Inferior parietal cortex (tissue), 1 donor: ENCODE data around the gene ABHD14A.
A peak's percentile ranks its signal among the peaks of the same experiment; 100 is the strongest.
"Not testable (repeated sequence)": the region's sequence is repeated elsewhere in the genome, so short reads cannot be mapped to it uniquely, and the experiment has no call there.

Experiments used
- DNase-seq: peaks from one replicate; pipeline ENCODE4 v3.0.0-alpha.2; 2016; ENCODE audit errors: extremely low spot score

The ABHD14A gene

GRCh38 chr3:51974277-51974962 lies 444 bp upstream of the ABHD14A start:
- DNase-seq, result no peak

GRCh38 chr3:51975852-51976549 lies 1.1 kb downstream of the ABHD14A start:
- peak; percentile 82 for DNase-seq

GRCh38 chr3:51977446-51978142 lies 2.7 kb downstream of the ABHD14A start:
- DNase-seq, result no peak

GRCh38 chr3:51978143-51978502 lies 3.3 kb downstream of the ABHD14A start:
- DNase-seq, result no peak

- DNase-seq, result no peak
Observed at GRCh38 chr3:51980253-51980652, 5.4 kb downstream of the ABHD14A start.

GRCh38 chr3:51982352-51982837 lies 7.5 kb downstream of the ABHD14A start:
- DNase-seq, result no peak

- DNase-seq, result peak; percentile 70
Observed at GRCh38 chr3:51982838-51983577, 8.1 kb downstream of the ABHD14A start, which contains the start of gene ACY1. TSS of gene ACY1 (plus strand) at chr3:51983535. CDS start at chr3:51984065, 530 bp downstream.

GRCh38 chr3:51983578-51984268 lies 8.9 kb downstream of the ABHD14A start:
- DNase-seq, result no peak

GRCh38 chr3:51984269-51984647 lies 9.4 kb downstream of the ABHD14A start:
- DNase-seq, result no peak

GRCh38 chr3:51985063-51985462 lies 10.2 kb downstream of the ABHD14A start:
- no peak for DNase-seq

GRCh38 chr3:51986010-51986947 lies 11.4 kb downstream of the ABHD14A start:
- no peak for DNase-seq

- no peak for DNase-seq
Observed at GRCh38 chr3:51987568-51987967, 12.7 kb downstream of the ABHD14A start.

GRCh38 chr3:51988286-51989146 lies 13.7 kb downstream of the ABHD14A start:
- DNase-seq, result no peak

- not testable (repeated sequence) for DNase-seq
Observed at GRCh38 chr3:51990501-51990971, 15.7 kb downstream of the ABHD14A start.

- no peak for DNase-seq
Observed at GRCh38 chr3:51992017-51992682, 17.3 kb downstream of the ABHD14A start.

GRCh38 chr3:51993657-51994056 lies 18.8 kb downstream of the ABHD14A start:
- not testable (repeated sequence) for DNase-seq

- no peak for DNase-seq
Observed at GRCh38 chr3:51994530-51994929, 19.7 kb downstream of the ABHD14A start.

GRCh38 chr3:51995346-51996163 lies 20.7 kb downstream of the ABHD14A start, which contains the start of gene RPL29:
TSS of gene RPL29 (minus strand) at chr3:51995895. CDS start at chr3:51995461, 434 bp downstream.
- peak; percentile 95 for DNase-seq
